GM12875 (cell line): ENCODE data around the gene KCNG2.

Source experiments
- H3K4me3 ChIP-seq: one replicate; pipeline ENCODE4 v1.5.1; 2011; ENCODE audit warnings: low read depth, low read length, control low read depth
- CTCF ChIP-seq: IDR thresholded peaks from 2 replicates; pipeline ENCODE4 v1.5.1; 2011; ENCODE audit warnings: low read depth, mild to moderate bottlenecking, control low read depth, inconsistent platforms, low read length, moderate library complexity, borderline replicate concordance; ENCODE audit not compliant: insufficient read depth

KCNG2 gene

GRCh38 chr18:79940814-79941472 is 143.2 kb downstream of the KCNG2 start:
- no peak overlapping the region for H3K4me3 ChIP-seq
- TF ChIP-seq CTCF, result no peak

GRCh38 chr18:79941473-79942119 is 143.9 kb downstream of the KCNG2 start:
- no peak for TF ChIP-seq CTCF
- no peak overlapping the region for H3K4me3 ChIP-seq

- H3K4me3 ChIP-seq, result no peak overlapping the region
- TF ChIP-seq CTCF, result no peak
These were observed 144.5 kb downstream of the KCNG2 start for GRCh38 chr18:79942211-79942610.

- no peak for TF ChIP-seq CTCF
- H3K4me3 ChIP-seq, result no peak overlapping the region
These were observed 145.3 kb downstream of the KCNG2 start for GRCh38 chr18:79942786-79943607.

- no peak overlapping the region for H3K4me3 ChIP-seq
- no peak for TF ChIP-seq CTCF
These were observed 145.9 kb downstream of the KCNG2 start for GRCh38 chr18:79943608-79944125.

- H3K4me3 ChIP-seq, result no peak overlapping the region
- TF ChIP-seq CTCF, result no peak
These were observed 146.5 kb downstream of the KCNG2 start for GRCh38 chr18:79944126-79944731.
